Body of pancreas (tissue), 4 donors: ENCODE data around the gene ADAMTS16.

Source experiments
- CTCF ChIP-seq, 7 experiments: fragments of 450-650 bp in 4 of 7; fragments of 200-600 bp in 3 of 7; sonication (generic) in 3 of 7; IDR thresholded peaks; one replicate each; pipeline ENCODE4 v1.5.1; 2016 to 2019; ENCODE audit warnings: antibody characterized with exemption in 7 of 7
- POLR2A ChIP-seq, 3 donors: fragments of 450-650 bp; IDR thresholded peaks; one replicate each; pipeline ENCODE4 v1.6.1; 2016; ENCODE audit warnings: antibody characterized with exemption in 3 of 3, mild to moderate bottlenecking in 2 of 3

GRCh38 chr5:5239191-5239590, 99.1 kb downstream of the ADAMTS16 start:
- TF ChIP-seq CTCF (IDR thresholded peaks at IDR 0.05): no peak
- TF ChIP-seq POLR2A (IDR thresholded peaks at IDR 0.05): no peak
